K562 (cell line): ENCODE data around the gene ZNF74. TPM values are rescaled to one million over a fixed set of nuclear protein-coding genes. Genes with fewer than 3 reads are reported as not detected.

Experiments
- ETS1 ChIP-seq: conservative IDR thresholded peaks from 2 replicates; pipeline ENCODE4 v1.6.1; 2011; ENCODE audit warnings: low read depth, mild to moderate bottlenecking, low read length; ENCODE audit not compliant: control insufficient read depth
- HDAC1 ChIP-seq, 2 experiments: fragments of 450-650 bp; IDR thresholded peaks; 2 replicates each; pipeline ENCODE4 v1.6.1; 2016 to 2017; ENCODE audit warnings: inconsistent platforms in 1 of 2, mild to moderate bottlenecking in 1 of 2, moderate library complexity in 1 of 2
- HNRNPK ChIP-seq: fragments of 200-400 bp; formaldehyde crosslinking; IDR thresholded peaks from one replicate; pipeline ENCODE4 v1.6.1; 2018; ENCODE audit warnings: mild to moderate bottlenecking, low read depth, low read length; ENCODE audit not compliant: poor library complexity, severe bottlenecking
- KLF16 ChIP-seq: IDR thresholded peaks from 2 replicates; pipeline ENCODE4 v1.6.1; 2016; ENCODE audit warnings: antibody characterized with exemption
- PTRF ChIP-seq: fragments of 450-650 bp; IDR thresholded peaks from 2 replicates; pipeline ENCODE4 v1.6.1; 2016; ENCODE audit warnings: mild to moderate bottlenecking, missing genetic modification characterization, missing compliant biosample characterization
- RBM22 ChIP-seq: fragments of 200-400 bp; formaldehyde crosslinking; IDR thresholded peaks from 2 replicates; pipeline ENCODE4 v1.6.1; 2018; ENCODE audit warnings: low read length, low read depth; ENCODE audit not compliant: poor library complexity, severe bottlenecking
- ZNF324 ChIP-seq: fragments of 250-450 bp; sonication (Bioruptor Pico); IDR thresholded peaks from 2 replicates; pipeline ENCODE4 v1.4.0; 2020; ENCODE audit warnings: mild to moderate bottlenecking
- polyA plus RNA-seq, 8 experiments: library from polyadenylated mRNA; depleted of rRNA in 4 of 8; stranded (reverse) in 5 of 8; unstranded in 3 of 8; fragments of >200 nt; fragmentation: Nextera tagmentation in 2 of 8; fragmentation: Illumina TruSeq in 1 of 8; extraction: Ambion mirVana in 2 of 8; extraction: Trizol in 1 of 8; gene quantifications; 2 replicates each; pipeline versions ENCODE4 v1.2.1 to v1.2.3, GENCODE V29; 2011 to 2014; ENCODE audit warnings: inconsistent platforms in 1 of 8, missing spikeins in 1 of 8
- total RNA-seq, 7 experiments: library from RNA; depleted of rRNA in 6 of 7; stranded (reverse); fragments of >200 nt in 6 of 7; fragmentation: Illumina TruSeq in 2 of 7; extraction: Trizol in 2 of 7; gene quantifications; 2 replicates each; pipeline versions ENCODE4 v1.2.1 to v1.2.3, GENCODE V29; 2011 to 2021; ENCODE audit warnings: low replicate concordance in 1 of 7
- TF ChIP-seq, protein P1 (sequence below), 2 experiments: fragments of 250-450 bp in 1 of 2; fragments of 450-650 bp in 1 of 2; sonication (Bioruptor Pico) in 1 of 2; IDR thresholded peaks; 2 replicates each; pipeline versions ENCODE4 v1.6.1 to v1.8.0; 2016 to 2021; ENCODE audit warnings: mild to moderate bottlenecking in 2 of 2, moderate library complexity in 2 of 2, missing compliant biosample characterization in 1 of 2, missing genetic modification characterization in 1 of 2
- TF ChIP-seq, protein P2 (sequence below): IDR thresholded peaks from 3 replicates; pipeline ENCODE4 v1.6.1; 2011; ENCODE audit warnings: borderline replicate concordance, mild to moderate bottlenecking, moderate library complexity; ENCODE audit not compliant: insufficient read length; ENCODE audit errors: extremely low read depth
- TF ChIP-seq, protein P3 (sequence below): fragments of 450-650 bp; conservative IDR thresholded peaks from 2 replicates; pipeline ENCODE4 v1.6.1; 2016; ENCODE audit warnings: missing genetic modification characterization, low read depth, mild to moderate bottlenecking, missing compliant biosample characterization, moderate library complexity

The ZNF74 gene
- total and polyA plus RNA-seq, 9 of the 15 experiments (the other 6 are each of a cell fraction or from before 2014, with no cell fraction given) = 2.4 to 53.5 (median 31.5) TPM

GRCh38 chr22:20431511-20432192 is 37.7 kb downstream of the ZNF74 start (continued):
- TF ChIP-seq, protein P1, sequence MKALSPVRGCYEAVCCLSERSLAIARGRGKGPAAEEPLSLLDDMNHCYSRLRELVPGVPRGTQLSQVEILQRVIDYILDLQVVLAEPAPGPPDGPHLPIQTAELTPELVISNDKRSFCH (CRISPR knock-in tag; IDR thresholded peaks at IDR 0.05) = no peak
- TF ChIP-seq, protein P1 (tag; IDR thresholded peaks at IDR 0.05) = no peak
- TF ChIP-seq, protein P2, sequence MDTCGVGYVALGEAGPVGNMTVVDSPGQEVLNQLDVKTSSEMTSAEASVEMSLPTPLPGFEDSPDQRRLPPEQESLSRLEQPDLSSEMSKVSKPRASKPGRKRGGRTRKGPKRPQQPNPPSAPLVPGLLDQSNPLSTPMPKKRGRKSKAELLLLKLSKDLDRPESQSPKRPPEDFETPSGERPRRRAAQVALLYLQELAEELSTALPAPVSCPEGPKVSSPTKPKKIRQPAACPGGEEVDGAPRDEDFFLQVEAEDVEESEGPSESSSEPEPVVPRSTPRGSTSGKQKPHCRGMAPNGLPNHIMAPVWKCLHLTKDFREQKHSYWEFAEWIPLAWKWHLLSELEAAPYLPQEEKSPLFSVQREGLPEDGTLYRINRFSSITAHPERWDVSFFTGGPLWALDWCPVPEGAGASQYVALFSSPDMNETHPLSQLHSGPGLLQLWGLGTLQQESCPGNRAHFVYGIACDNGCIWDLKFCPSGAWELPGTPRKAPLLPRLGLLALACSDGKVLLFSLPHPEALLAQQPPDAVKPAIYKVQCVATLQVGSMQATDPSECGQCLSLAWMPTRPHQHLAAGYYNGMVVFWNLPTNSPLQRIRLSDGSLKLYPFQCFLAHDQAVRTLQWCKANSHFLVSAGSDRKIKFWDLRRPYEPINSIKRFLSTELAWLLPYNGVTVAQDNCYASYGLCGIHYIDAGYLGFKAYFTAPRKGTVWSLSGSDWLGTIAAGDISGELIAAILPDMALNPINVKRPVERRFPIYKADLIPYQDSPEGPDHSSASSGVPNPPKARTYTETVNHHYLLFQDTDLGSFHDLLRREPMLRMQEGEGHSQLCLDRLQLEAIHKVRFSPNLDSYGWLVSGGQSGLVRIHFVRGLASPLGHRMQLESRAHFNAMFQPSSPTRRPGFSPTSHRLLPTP = no peak
- no peak for TF ChIP-seq RBM22
- TF ChIP-seq ZNF324 = no peak
- peak; percentile 7 for TF ChIP-seq HNRNPK
- TF ChIP-seq HDAC1 (IDR thresholded peaks at IDR 0.05) = 0 out of 4 replicates have a peak, but pooled peaks of 1 of the 2 experiments have one; percentile 21
- no peak for TF ChIP-seq KLF16
- TF ChIP-seq ETS1 = no peak
- no peak for TF ChIP-seq PTRF (tag)
- TF ChIP-seq, protein P3, sequence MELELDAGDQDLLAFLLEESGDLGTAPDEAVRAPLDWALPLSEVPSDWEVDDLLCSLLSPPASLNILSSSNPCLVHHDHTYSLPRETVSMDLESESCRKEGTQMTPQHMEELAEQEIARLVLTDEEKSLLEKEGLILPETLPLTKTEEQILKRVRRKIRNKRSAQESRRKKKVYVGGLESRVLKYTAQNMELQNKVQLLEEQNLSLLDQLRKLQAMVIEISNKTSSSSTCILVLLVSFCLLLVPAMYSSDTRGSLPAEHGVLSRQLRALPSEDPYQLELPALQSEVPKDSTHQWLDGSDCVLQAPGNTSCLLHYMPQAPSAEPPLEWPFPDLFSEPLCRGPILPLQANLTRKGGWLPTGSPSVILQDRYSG (tag) = no peak
